Medulla oblongata (tissue), 1 donor: ENCODE data around the gene LEPR.
"Not testable (repeated sequence)": the region's sequence is repeated elsewhere in the genome, so short reads cannot be mapped to it uniquely, and the experiment has no call there.

Experiments used
- DNase-seq: peaks from one replicate; pipeline ENCODE4 v3.0.0-alpha.2; 2015; ENCODE audit errors: extremely low spot score

The LEPR gene

DNA sequence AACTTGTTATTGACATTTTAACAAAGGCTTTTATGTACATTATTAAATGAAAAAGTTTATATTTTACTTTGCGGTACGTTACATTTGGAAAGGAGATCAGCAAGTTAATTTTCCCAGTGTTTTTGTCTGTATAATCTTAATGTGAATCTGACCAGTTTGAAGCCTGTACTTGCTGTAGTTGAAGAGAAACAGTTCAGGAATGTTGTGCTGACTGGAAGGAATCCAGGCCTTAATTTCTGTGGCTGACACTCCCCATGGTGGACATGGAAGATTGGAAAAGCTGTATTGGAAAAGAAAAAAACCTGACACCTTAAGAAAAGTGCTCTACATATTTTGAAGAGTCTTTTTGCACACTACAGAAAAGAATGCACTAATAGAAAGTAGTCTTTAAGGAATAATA is 15.5 kb downstream of the LEPR start:
- no peak for DNase-seq

- DNase-seq: no peak
These were observed 17.1 kb downstream of the LEPR start for GRCh38 chr1:65437616-65438015.

- DNase-seq: no peak
These were observed 19.9 kb downstream of the LEPR start for GRCh38 chr1:65440322-65440900.

DNA sequence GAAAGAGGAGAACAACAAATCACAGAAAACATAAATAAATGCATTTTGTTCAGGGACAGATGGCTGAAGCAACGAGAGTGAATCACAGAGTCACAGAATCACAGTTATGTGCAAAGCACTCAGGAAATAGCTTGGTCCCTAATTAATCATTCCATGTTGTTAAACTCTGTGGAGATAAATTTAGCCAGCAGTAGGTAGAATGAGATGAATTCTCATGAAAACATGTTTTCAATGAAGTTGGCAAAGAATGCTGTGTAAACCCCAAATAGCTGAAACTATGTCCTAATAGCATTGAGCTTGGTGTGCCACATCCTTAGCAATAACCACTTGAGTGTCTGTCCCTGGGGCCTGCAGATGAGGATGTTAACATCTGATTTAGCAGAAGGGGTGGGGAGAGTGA is 20.4 kb downstream of the LEPR start:
- DNase-seq: no peak

- no peak for DNase-seq
These were observed 21.0 kb downstream of the LEPR start for GRCh38 chr1:65441464-65441863.

DNA sequence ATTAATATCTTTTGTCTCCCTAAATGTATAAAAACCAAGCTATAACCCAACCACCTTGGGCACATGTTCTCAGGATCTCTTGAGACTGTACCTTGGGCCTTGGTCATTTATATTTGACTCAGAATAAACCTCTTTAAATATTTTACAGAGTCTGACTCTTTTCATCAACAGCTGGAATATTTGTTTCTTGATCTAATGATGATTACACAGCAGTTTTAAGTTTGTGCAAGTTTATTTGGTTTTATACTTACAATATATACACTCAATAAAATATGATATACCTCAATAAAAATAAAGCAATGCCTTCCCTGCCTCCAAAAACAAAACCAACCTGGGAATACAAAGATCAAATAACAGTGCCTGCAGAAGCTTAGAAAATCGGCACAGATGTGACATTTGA is 22.0 kb downstream of the LEPR start:
- DNase-seq: no peak

DNA sequence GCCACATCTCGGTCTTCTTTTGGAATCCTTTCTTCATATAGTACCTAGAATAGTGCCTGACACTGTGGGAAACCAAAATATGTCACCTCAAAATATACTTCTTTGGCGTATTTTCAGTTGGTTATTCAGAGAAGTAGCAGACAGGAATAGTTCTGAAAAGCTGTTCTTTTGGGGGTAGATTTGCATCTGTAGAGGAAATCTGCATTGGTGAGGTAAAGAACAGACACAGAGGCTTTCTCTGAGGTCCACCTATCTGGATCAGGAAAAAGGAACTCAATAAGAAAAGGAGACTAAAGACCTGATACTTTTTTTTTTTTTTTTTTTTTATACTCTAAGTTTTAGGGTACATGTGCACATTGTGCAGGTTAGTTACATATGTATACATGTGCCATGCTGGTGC is 23.2 kb downstream of the LEPR start:
- DNase-seq: no peak

- no peak for DNase-seq
These were observed 23.7 kb downstream of the LEPR start for GRCh38 chr1:65444128-65444640.

GRCh38 chr1:65445837-65446236 is 25.4 kb downstream of the LEPR start:
- DNase-seq: no peak

- DNase-seq: no peak
These were observed 28.9 kb downstream of the LEPR start for GRCh38 chr1:65449214-65449823.

GRCh38 chr1:65455678-65456077 is 35.2 kb downstream of the LEPR start:
- DNase-seq: not testable (repeated sequence)

DNA sequence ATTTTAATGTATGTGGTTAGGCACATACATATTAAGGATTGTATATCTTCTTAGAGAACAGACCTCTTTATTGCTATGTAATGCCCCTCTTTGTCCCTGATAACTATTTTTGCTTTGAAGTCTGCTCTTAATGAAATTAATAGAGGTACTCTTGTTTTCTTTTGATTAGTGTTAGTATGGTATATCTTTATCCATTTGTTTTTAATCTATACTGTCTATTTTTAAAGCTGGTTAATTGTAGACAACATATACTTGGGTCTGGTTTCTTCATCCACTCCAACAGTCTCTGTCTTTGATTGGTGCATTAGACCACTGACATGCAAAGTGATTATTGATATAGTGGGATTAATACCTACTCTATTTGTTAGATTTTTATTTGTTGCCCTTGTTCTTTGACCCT is 36.0 kb downstream of the LEPR start:
- DNase-seq: no peak

GRCh38 chr1:65457868-65458267 is 37.4 kb downstream of the LEPR start:
- DNase-seq: no peak

GRCh38 chr1:65458730-65459396 is 38.4 kb downstream of the LEPR start:
- no peak for DNase-seq

- peak; percentile 57 for DNase-seq
These were observed 38.9 kb downstream of the LEPR start for GRCh38 chr1:65459397-65459768.

DNA sequence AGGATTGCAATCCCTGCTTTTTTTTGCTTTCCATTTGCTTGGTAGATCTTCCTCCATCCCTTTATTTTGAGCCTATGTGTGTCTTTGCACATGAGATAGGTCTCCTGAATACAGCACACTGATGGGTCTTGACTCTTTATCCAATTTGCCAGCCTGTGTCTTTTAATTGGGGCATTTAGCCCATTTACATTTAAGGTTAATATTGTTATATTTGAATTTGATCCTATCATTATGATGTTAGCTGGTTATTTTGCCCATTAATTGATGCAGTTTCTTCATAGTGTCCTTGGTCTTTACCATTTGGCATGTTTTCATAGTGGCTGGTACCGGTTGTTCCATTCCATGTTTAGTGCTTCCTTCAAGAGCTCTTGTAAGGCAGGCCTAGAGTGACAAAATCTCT is 45.4 kb downstream of the LEPR start:
- DNase-seq: not testable (repeated sequence)

DNA sequence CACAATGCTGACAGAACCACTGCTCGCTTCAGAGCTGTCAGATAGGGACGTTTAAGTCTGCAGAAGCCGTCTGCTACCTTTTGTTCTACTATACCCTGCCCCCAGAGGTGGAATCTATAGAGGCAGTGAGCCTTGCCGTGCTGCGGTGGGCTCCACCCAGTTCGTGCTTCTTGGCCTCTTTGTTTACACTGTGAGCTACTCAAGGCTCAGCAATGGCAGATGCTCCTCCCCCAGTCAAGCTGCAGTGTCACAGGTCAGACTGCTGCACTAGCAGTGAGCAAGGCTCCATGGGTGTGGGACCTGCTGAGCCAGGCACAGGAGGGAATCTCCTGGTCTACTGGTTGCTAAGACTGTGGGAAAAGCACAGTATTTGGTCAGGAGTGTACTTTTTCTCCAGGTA is 47.1 kb downstream of the LEPR start:
- DNase-seq: no peak

DNA sequence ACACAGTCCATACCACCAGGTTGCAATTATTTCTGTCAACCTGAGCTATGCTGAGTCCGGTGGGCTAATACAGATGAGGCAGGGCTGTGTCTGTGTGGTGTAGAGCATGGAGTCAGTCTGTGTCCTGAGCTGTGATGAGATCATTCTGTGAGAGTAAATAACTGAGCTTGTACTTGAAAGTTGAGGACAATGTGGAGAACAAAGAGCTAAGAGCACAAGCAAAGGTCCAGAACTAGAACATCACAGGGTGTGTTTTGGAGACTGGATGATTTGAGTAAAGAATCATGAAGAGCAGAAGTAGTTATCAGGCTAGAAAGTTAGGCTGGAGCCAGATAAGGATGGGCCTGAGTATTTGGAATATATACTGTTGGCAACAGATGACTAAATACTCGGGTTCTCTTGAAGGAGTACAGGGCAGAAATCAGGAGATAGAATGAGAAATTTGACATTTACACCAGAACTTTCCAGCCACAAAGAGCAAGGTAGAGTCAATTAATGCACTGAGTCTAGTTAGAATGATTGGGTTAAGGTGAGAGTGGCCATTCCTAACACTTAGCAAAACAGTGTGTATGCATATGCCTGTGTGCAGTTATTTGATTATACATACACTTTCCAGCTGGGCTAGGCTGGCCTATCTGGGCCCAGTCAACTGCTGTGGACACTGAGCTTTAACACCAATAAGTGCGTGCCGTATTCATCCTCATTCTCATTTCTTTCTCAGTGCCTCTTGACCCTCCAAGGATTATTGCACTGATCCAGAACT is 48.8 kb downstream of the LEPR start:
- no peak for DNase-seq

DNA sequence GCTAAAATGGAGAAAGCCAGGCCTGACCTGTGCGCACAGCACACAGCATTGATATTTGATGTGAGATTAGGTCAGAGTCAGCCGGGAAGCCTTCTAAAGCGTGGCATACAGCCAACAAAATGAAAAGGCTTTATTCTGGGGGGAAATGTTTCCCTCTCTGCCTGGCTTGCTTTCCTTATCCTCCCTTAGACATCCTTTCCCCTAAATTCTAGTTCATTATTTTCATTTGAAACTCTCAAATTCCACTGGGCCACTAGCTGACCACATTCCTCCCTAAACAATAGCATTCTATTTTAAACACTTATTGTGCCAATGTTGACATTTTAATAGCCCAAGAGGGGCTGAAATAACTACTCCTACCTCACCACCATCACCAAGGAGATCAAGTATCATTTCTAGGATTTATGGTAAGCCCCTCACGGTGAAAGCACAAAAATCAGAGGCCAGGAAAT is 49.4 kb downstream of the LEPR start:
- peak; percentile 32 for DNase-seq
